Astrocyte (in vitro differentiated cells and primary cell): ENCODE results near the gene SCIN. TPM values are rescaled to one million over a fixed set of nuclear protein-coding genes. Genes with fewer than 3 reads are reported as not detected.

Experiments used
- DNase-seq: peaks from one replicate; pipeline ENCODE4 v3.0.0-alpha.2; 2010; ENCODE audit warnings: low read depth
- FAIRE-seq: peaks from 2 replicates; lab custom pipeline; 2011; peaks lifted over from hg19 to GRCh38; lab: Jason Lieb, UNC
- H2AFZ ChIP-seq: 2 replicates; pipeline ENCODE4 v1.6.0; 2012; ENCODE audit warnings: low read depth, low read length, inconsistent platforms
- H3K27ac ChIP-seq: 2 replicates; pipeline ENCODE4 v1.5.1; 2011; ENCODE audit warnings: low read depth, low read length, inconsistent platforms
- H3K27me3 ChIP-seq: 2 replicates; pipeline ENCODE4 v1.6.0; 2011; ENCODE audit warnings: low read length, inconsistent platforms; ENCODE audit not compliant: insufficient read depth
- H3K36me3 ChIP-seq: 2 replicates; pipeline ENCODE4 v1.5.1; 2011; ENCODE audit warnings: low read length, inconsistent platforms; ENCODE audit not compliant: insufficient read depth
- H3K4me1 ChIP-seq: 2 replicates; pipeline ENCODE4 v1.5.1; 2011; ENCODE audit warnings: low read length, inconsistent platforms; ENCODE audit not compliant: insufficient read depth
- H3K4me2 ChIP-seq: 2 replicates; pipeline ENCODE4 v1.6.0; 2012; ENCODE audit warnings: low read length, inconsistent platforms
- H3K4me3 ChIP-seq: 2 replicates; pipeline ENCODE4 v1.5.1; 2011; ENCODE audit warnings: low read depth, mild to moderate bottlenecking, low read length, inconsistent platforms; ENCODE audit not compliant: insufficient read depth
- H3K79me2 ChIP-seq: 2 replicates; pipeline ENCODE4 v1.6.0; 2012; ENCODE audit warnings: mild to moderate bottlenecking, low read length, inconsistent platforms; ENCODE audit not compliant: insufficient read depth
- H3K9ac ChIP-seq: 2 replicates; pipeline ENCODE4 v1.6.0; 2012; ENCODE audit warnings: mild to moderate bottlenecking, low read length, inconsistent platforms
- H3K9me3 ChIP-seq: 2 replicates; pipeline ENCODE4 v1.5.1; 2012; ENCODE audit warnings: low read depth, mild to moderate bottlenecking, low read length, inconsistent platforms; ENCODE audit not compliant: insufficient read depth
- H4K20me1 ChIP-seq: 2 replicates; pipeline ENCODE4 v1.6.0; 2012; ENCODE audit warnings: low read length, inconsistent platforms; ENCODE audit not compliant: insufficient read depth
- H3K27ac Mint-ChIP-seq: one replicate; pipeline ENCODE4 v1.8.0; 2021; ENCODE audit warnings: mild to moderate bottlenecking, mixed read lengths; ENCODE audit not compliant: unreplicated experiment
- H3K27me3 Mint-ChIP-seq: one replicate; pipeline ENCODE4 v1.8.0; 2021; ENCODE audit warnings: low read depth, mixed read lengths; ENCODE audit not compliant: unreplicated experiment
- H3K36me3 Mint-ChIP-seq: one replicate; pipeline ENCODE4 v1.8.0; 2021; ENCODE audit warnings: low read depth, mixed read lengths; ENCODE audit not compliant: unreplicated experiment
- H3K4me1 Mint-ChIP-seq: one replicate; pipeline ENCODE4 v1.8.0; 2021; ENCODE audit warnings: low read depth, mixed read lengths; ENCODE audit not compliant: unreplicated experiment
- H3K4me3 Mint-ChIP-seq: one replicate; pipeline ENCODE4 v1.8.0; 2021; ENCODE audit warnings: mild to moderate bottlenecking, moderate library complexity, mixed read lengths; ENCODE audit not compliant: unreplicated experiment
- H3K9me3 Mint-ChIP-seq: one replicate; pipeline ENCODE4 v1.8.0; 2021; ENCODE audit warnings: mild to moderate bottlenecking, mixed read lengths; ENCODE audit not compliant: unreplicated experiment
- CTCF ChIP-seq: IDR thresholded peaks from 2 replicates; pipeline ENCODE4 v1.5.1; 2011; ENCODE audit warnings: low read depth, mild to moderate bottlenecking, inconsistent platforms, low read length, moderate library complexity; ENCODE audit not compliant: insufficient read depth
- EZH2 ChIP-seq: IDR thresholded peaks from 2 replicates; pipeline ENCODE4 v1.6.1; 2012; ENCODE audit warnings: mild to moderate bottlenecking, low read length, inconsistent platforms; ENCODE audit not compliant: insufficient read depth
- total RNA-seq: library from RNA; stranded (reverse); gene quantifications from 2 replicates; pipeline ENCODE4 v1.2.1, GENCODE V29; 2021

Gene SCIN
- total RNA-seq, 1 donor from 2014 or later: 0.27 TPM

GRCh38 chr7:12623885-12624498 is 53.5 kb downstream of the SCIN start:
- TF ChIP-seq CTCF (peak; percentile 80), EZH2 (no peak)
- no peaks in the 10 kb centered on the region for H3K79me2 ChIP-seq
- Mint-ChIP-seq H3K4me3 (no peak overlapping the region), H3K4me1 (peaks cover 5% of the 10 kb centered on the region), H3K27me3 (no peaks in the 10 kb centered on the region), H3K9me3 (no peaks in the 10 kb centered on the region), H3K27ac (no peak overlapping the region), H3K36me3 (no peaks in the 10 kb centered on the region)
- H3K4me2 ChIP-seq: no peak overlapping the region
- no peaks in the 10 kb centered on the region for H3K27me3 ChIP-seq
- H3K4me3 ChIP-seq: no peak overlapping the region
- no peak overlapping the region for H3K27ac ChIP-seq
- no peak overlapping the region for H3K9ac ChIP-seq
- no peaks in the 10 kb centered on the region for H3K36me3 ChIP-seq
- no peaks in the 10 kb centered on the region for H3K9me3 ChIP-seq
- no peaks in the 10 kb centered on the region for H3K4me1 ChIP-seq
- H2AFZ ChIP-seq: no peak overlapping the region
- H4K20me1 ChIP-seq: no peaks in the 10 kb centered on the region
- FAIRE-seq (no peak), DNase-seq (no peak)

GRCh38 chr7:12625836-12626235 is 55.3 kb downstream of the SCIN start:
- FAIRE-seq (no peak), DNase-seq (no peak)
- H3K4me3 ChIP-seq: no peak overlapping the region
- H3K27ac ChIP-seq: no peak overlapping the region
- Mint-ChIP-seq H3K27me3 (no peaks in the 10 kb centered on the region), H3K4me3 (no peak overlapping the region), H3K36me3 (no peaks in the 10 kb centered on the region), H3K27ac (no peak overlapping the region), H3K4me1 (no peaks in the 10 kb centered on the region), H3K9me3 (no peaks in the 10 kb centered on the region)
- no peak overlapping the region for H3K4me2 ChIP-seq
- H3K27me3 ChIP-seq: no peaks in the 10 kb centered on the region
- H3K79me2 ChIP-seq: no peaks in the 10 kb centered on the region
- no peaks in the 10 kb centered on the region for H3K9me3 ChIP-seq
- no peak overlapping the region for H2AFZ ChIP-seq
- H3K9ac ChIP-seq: no peak overlapping the region
- H3K4me1 ChIP-seq: no peaks in the 10 kb centered on the region
- H4K20me1 ChIP-seq: no peaks in the 10 kb centered on the region
- H3K36me3 ChIP-seq: no peaks in the 10 kb centered on the region
- TF ChIP-seq CTCF (no peak), EZH2 (no peak)

- H3K79me2 ChIP-seq: no peaks in the 10 kb centered on the region
- no peak overlapping the region for H3K4me2 ChIP-seq
- H3K27me3 ChIP-seq: no peaks in the 10 kb centered on the region
- Mint-ChIP-seq H3K27ac (no peak overlapping the region), H3K9me3 (no peaks in the 10 kb centered on the region), H3K27me3 (no peaks in the 10 kb centered on the region), H3K4me1 (no peaks in the 10 kb centered on the region), H3K4me3 (no peak overlapping the region), H3K36me3 (no peaks in the 10 kb centered on the region)
- no peak overlapping the region for H3K9ac ChIP-seq
- no peaks in the 10 kb centered on the region for H3K9me3 ChIP-seq
- TF ChIP-seq EZH2 (no peak), CTCF (no peak)
- H3K4me1 ChIP-seq: no peaks in the 10 kb centered on the region
- no peak overlapping the region for H3K27ac ChIP-seq
- FAIRE-seq (no peak), DNase-seq (no peak)
- no peak overlapping the region for H2AFZ ChIP-seq
- H3K4me3 ChIP-seq: no peak overlapping the region
- no peaks in the 10 kb centered on the region for H4K20me1 ChIP-seq
- no peaks in the 10 kb centered on the region for H3K36me3 ChIP-seq
Measured at GRCh38 chr7:12629816-12630512, 59.4 kb downstream of the SCIN start.
